Measurements from ENCODE around the gene CAMK1D. TPM values are rescaled to one million over a fixed set of nuclear protein-coding genes. Genes with fewer than 3 reads are reported as not detected.

CAMK1D gene
- total and polyA plus RNA-seq, 2 of the 4 experiments (the other 2 are of a cell fraction): 5.0 to 5.3 TPM

DNA sequence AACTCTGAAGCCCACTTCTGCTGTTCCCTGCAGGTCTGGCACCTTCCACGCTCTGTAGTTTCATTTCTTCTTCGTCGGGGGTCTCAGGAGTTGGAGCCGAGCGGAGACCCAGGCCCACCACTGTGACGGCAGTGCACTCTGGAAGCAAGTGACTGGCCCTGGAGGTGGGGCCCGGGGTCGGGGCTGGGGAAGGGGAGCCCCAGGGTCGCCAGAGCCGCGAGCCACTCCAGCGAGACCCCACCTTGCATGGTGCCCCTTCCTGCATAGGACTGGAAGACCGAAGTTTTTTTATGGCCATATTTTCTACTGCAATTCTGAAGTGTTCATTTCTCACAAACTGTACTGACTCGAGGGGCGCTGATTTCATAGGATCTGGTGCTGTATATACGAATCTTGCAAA, 479.4 kb downstream of the CAMK1D start:
- no peak for ATAC-seq (ENCODE audit: low read depth)
- no peak overlapping the region for H2AFZ ChIP-seq (replicated peaks; ENCODE audit: low read length, poor library complexity)
- no peak overlapping the region for H3K4ac ChIP-seq (ENCODE audit: low read depth, low read length)
- no peaks in the 10 kb centered on the region for H3K79me1 ChIP-seq (ENCODE audit: low read depth in 1 of 2, low read length in 2 of 2)
- H3K27ac ChIP-seq (ENCODE audit: insufficient read depth, low read length): no peak overlapping the region
- BruUV-seq (replicated peaks): no TSS peak
- no peak overlapping the region for H4K8ac ChIP-seq (ENCODE audit: low read depth in 2 of 2, low read length in 2 of 2)
- H3K27me3 ChIP-seq (ENCODE audit: control insufficient read depth, insufficient read depth, low read length): no peaks in the 10 kb centered on the region; the same call in 1 of the 2 replicates
- no peaks in the 10 kb centered on the region for H3K9me3 ChIP-seq (ENCODE audit: control insufficient read depth, insufficient read depth, low read length)
- no peaks in the 10 kb centered on the region for H4K20me1 ChIP-seq (ENCODE audit: insufficient read depth, low read length)
- no peak for TF ChIP-seq CEBPB (IDR thresholded peaks at IDR 0.05; ENCODE audit: low read depth, low read length)
- no peak for TF ChIP-seq RAD21 (IDR thresholded peaks at IDR 0.05; ENCODE audit: low read length)
- TF ChIP-seq BHLHE40 (IDR thresholded peaks at IDR 0.05; ENCODE audit: low read depth, low read length): no peak
- TF ChIP-seq POLR2A (IDR thresholded peaks at IDR 0.05; ENCODE audit: low read depth, low read length): no peak
- no peak for TF ChIP-seq MAZ (IDR thresholded peaks at IDR 0.05; ENCODE audit: borderline replicate concordance, low read depth, low read length)
- no peak overlapping the region for H4K5ac ChIP-seq (ENCODE audit: low read depth, low read length)
- no peak overlapping the region for H2AK9ac ChIP-seq (replicated peaks; ENCODE audit: low read depth, low read length, poor library complexity)
- in situ Hi-C loops (cut with MboI; ENCODE audit: low sequenced_read_pairs) (no loop called here), intact Hi-C loops (cut with micrococcal nuclease) (no loop called here), dilution Hi-C loops (cut with HindIII; ENCODE audit: low sequenced_read_pairs, unreplicated experiment) (no loop called here)
- no peak overlapping the region for H3K14ac ChIP-seq (replicated peaks; ENCODE audit: low read depth, low read length)
- H4K91ac ChIP-seq (ENCODE audit: insufficient read depth, low read depth, low read length): no peak overlapping the region
- 75% methylated on average over 3 of the region's 16 CpGs; no CpG with 5 or more reads in 1 of the 2 experiments for WGBS, 2 experiments (ENCODE audit: extremely low coverage in 2 of 2, insufficient read length in 1 of 2)
- H3K9ac ChIP-seq (ENCODE audit: low read depth, low read length): no peak overlapping the region
- H3K23ac ChIP-seq (ENCODE audit: low read depth, low read length): no peak overlapping the region
- no peak overlapping the region for H3K4me3 ChIP-seq (ENCODE audit: insufficient read depth, low read depth, low read length)
- H2BK5ac ChIP-seq (ENCODE audit: low read depth, low read length, poor library complexity, severe bottlenecking): no peak overlapping the region
- ChIA-PET POLR2A (ENCODE audit: unreplicated experiment) (no interaction called here), CTCF (no interaction called here)
- H3K36me3 ChIP-seq (ENCODE audit: control insufficient read depth, insufficient read depth, low read length): no peaks in the 10 kb centered on the region
- H2BK20ac ChIP-seq (ENCODE audit: low read depth, low read length): no peak overlapping the region
- no peak overlapping the region for H2AK5ac ChIP-seq (ENCODE audit: low read depth, low read length)
- no peak overlapping the region for H3K18ac ChIP-seq (ENCODE audit: low read depth, low read length)
- H3K56ac ChIP-seq (ENCODE audit: extremely low read depth, insufficient read depth, low read length): no peak overlapping the region
- no peak overlapping the region for H3K4me2 ChIP-seq (ENCODE audit: low read depth, low read length)
- H2BK15ac ChIP-seq (ENCODE audit: low read depth, low read length): no peak overlapping the region
- DNase-seq: no peak
- H3K4me1 ChIP-seq (ENCODE audit: control insufficient read depth, insufficient read depth, low read length): peaks cover 10% of the 10 kb centered on the region; the same call in 1 of the 2 replicates
- no peaks in the 10 kb centered on the region for H3K9me1 ChIP-seq (ENCODE audit: insufficient read depth, low read length)
- H2BK120ac ChIP-seq (ENCODE audit: low read depth, low read length): no peak overlapping the region

All from IMR-90 (cell line).